Suprapubic skin (tissue), 4 donors: ENCODE measurements around the gene SYT8. TPM values are rescaled to one million over a fixed set of nuclear protein-coding genes. Genes with fewer than 3 reads are reported as not detected.

Experiments
- DNase-seq, 2 donors: peaks; one replicate each; pipeline ENCODE4 v3.0.0-alpha.2; 2019; ENCODE audit warnings: low spot score in 2 of 2
- H3K27ac ChIP-seq: fragments of 200-600 bp; sonication (generic); one replicate; pipeline ENCODE4 v1.5.1; 2019
- H3K27me3 ChIP-seq: fragments of 200-600 bp; sonication (generic); one replicate; pipeline ENCODE4 v1.5.1; 2019
- H3K36me3 ChIP-seq: fragments of 200-600 bp; sonication (generic); one replicate; pipeline ENCODE4 v1.5.1; 2019
- H3K4me1 ChIP-seq: fragments of 200-600 bp; sonication (generic); one replicate; pipeline ENCODE4 v1.5.1; 2019
- H3K4me3 ChIP-seq: fragments of 200-600 bp; sonication (generic); one replicate; pipeline ENCODE4 v1.5.1; 2019; ENCODE audit warnings: mild to moderate bottlenecking
- H3K9me3 ChIP-seq: fragments of 200-600 bp; sonication (generic); one replicate; pipeline ENCODE4 v1.5.1; 2019
- EP300 ChIP-seq: sonication (generic); formaldehyde crosslinking; IDR thresholded peaks from one replicate; pipeline ENCODE4 v1.6.1; 2017; ENCODE audit warnings: antibody characterized with exemption
- POLR2A ChIP-seq, 2 donors: fragments of 450-650 bp; IDR thresholded peaks; one replicate each; pipeline ENCODE4 v1.6.1; 2017; ENCODE audit warnings: antibody characterized with exemption in 2 of 2, mild to moderate bottlenecking in 2 of 2, moderate library complexity in 2 of 2
- POLR2AphosphoS5 ChIP-seq, 3 donors: sonication (generic); formaldehyde crosslinking; IDR thresholded peaks; one replicate each; pipeline ENCODE4 v1.6.1; 2017; ENCODE audit warnings: antibody characterized with exemption in 3 of 3
- WGBS: methylation state at CpG from one replicate; pipeline ENCODE4 v1.1.5; 2018; 5-methylcytosine and 5-hydroxymethylcytosine counted together
- total RNA-seq, 4 donors: library from RNA; depleted of rRNA; stranded (reverse); fragments of >200 nt; gene quantifications; one replicate each; pipeline ENCODE4 v1.1.0, GENCODE V29; 2016
- TF ChIP-seq, protein P1 (sequence below), 2 donors: fragments of 200-600 bp in 1 of 2; fragments of 450-650 bp in 1 of 2; sonication (generic) in 1 of 2; IDR thresholded peaks; one replicate each; pipeline ENCODE4 v1.5.1; 2016 to 2019; ENCODE audit warnings: antibody characterized with exemption in 2 of 2, mild to moderate bottlenecking in 1 of 2, moderate library complexity in 1 of 2

SYT8 gene
- total RNA-seq, 4 donors from 2014 or later = 141 to 280 (median 193) TPM

DNA sequence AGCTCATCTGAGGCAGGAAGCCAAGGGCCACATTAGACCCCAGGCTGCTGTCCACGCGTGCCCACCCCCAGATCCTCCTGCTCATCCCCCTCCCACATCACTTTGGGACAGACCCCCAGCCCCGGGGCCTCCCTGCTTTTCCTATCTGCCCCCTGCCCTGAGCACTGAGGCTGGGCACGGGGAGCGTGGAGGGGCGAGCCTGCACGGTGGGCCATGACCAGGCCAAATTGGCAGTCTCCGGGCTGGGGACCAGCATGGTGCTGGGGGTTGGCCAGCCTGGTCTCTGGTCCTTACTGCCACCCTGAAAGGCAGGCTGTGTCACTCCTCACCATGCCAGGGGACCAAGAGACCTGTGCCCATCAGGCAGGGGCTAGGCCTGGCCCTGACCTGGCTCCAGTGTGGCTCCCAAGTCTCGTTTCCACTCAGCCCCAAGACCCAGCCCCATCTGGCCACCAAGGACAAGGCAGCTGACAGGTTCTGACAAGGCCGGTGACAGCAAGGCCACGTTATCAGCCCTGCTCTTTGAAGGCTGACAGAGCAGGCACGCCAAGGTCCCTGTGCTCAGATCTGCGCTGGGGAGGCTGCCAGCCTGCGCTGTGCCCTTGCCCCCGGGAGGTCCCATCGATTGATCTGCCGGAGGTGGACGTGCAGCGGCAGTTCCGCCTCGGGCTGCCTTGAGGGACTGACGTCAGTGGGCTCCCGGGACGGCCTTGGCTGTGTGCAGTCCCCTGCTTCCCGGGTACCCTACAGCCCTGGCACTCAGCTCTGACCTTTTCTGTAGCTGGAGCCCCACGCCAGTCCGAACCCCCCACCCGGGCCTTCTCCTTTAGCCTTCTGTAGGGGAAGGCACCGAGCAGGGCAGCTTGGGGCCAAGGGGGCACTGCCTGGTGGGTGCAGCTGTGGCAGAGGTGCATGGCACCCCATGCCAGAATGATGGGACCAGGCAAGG lies 7.6 kb downstream of the SYT8 start:
- Histone ChIP-seq H3K4me3 (no peak overlapping the region), H3K9me3 (no peaks in the 10 kb centered on the region), H3K27me3 (no peaks in the 10 kb centered on the region), H3K4me1 (peaks cover 58% of the 10 kb centered on the region), H3K36me3 (no peaks in the 10 kb centered on the region), H3K27ac (peak overlapping the region; percentile 53)
- no peak for DNase-seq
- no peak for TF ChIP-seq EP300
- TF ChIP-seq POLR2A (IDR thresholded peaks at IDR 0.05) = no peak
- TF ChIP-seq, protein P1, sequence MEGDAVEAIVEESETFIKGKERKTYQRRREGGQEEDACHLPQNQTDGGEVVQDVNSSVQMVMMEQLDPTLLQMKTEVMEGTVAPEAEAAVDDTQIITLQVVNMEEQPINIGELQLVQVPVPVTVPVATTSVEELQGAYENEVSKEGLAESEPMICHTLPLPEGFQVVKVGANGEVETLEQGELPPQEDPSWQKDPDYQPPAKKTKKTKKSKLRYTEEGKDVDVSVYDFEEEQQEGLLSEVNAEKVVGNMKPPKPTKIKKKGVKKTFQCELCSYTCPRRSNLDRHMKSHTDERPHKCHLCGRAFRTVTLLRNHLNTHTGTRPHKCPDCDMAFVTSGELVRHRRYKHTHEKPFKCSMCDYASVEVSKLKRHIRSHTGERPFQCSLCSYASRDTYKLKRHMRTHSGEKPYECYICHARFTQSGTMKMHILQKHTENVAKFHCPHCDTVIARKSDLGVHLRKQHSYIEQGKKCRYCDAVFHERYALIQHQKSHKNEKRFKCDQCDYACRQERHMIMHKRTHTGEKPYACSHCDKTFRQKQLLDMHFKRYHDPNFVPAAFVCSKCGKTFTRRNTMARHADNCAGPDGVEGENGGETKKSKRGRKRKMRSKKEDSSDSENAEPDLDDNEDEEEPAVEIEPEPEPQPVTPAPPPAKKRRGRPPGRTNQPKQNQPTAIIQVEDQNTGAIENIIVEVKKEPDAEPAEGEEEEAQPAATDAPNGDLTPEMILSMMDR (IDR thresholded peaks at IDR 0.05) = no peak
- no peak for TF ChIP-seq POLR2AphosphoS5 (IDR thresholded peaks at IDR 0.05)
- 70% methylated on average over 4 of the region's 29 CpGs for WGBS

DNA sequence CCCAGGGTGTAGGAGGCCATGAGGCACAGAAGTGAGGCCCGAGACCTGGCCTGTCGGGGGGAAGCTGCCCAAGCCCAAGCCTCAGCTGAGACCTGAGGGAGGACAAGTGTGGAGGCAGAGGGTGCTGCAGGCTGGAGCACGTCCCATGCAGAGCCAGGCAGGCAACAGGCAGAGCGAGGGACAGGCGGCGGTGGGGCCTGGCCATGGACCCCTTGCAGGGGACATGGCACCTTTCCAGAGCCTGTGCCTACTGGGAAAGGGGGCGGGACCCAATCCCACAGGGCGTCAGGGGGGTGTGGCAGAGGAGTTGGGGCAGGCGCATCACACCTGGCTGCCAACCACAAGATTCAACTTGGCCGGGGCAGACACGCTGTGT lies 8.3 kb downstream of the SYT8 start:
- Histone ChIP-seq H3K27ac (peak overlapping the region; percentile 53), H3K27me3 (no peaks in the 10 kb centered on the region), H3K9me3 (no peaks in the 10 kb centered on the region), H3K36me3 (no peaks in the 10 kb centered on the region), H3K4me3 (no peak overlapping the region), H3K4me1 (peaks cover 52% of the 10 kb centered on the region)
- WGBS = 65% methylated on average over 10 of the region's 11 CpGs
- TF ChIP-seq POLR2AphosphoS5 (IDR thresholded peaks at IDR 0.05) (no peak), POLR2A (IDR thresholded peaks at IDR 0.05) (no peak), EP300 (no peak)
- TF ChIP-seq, protein P1 (IDR thresholded peaks at IDR 0.05) = no peak
- DNase-seq = no peak

DNA sequence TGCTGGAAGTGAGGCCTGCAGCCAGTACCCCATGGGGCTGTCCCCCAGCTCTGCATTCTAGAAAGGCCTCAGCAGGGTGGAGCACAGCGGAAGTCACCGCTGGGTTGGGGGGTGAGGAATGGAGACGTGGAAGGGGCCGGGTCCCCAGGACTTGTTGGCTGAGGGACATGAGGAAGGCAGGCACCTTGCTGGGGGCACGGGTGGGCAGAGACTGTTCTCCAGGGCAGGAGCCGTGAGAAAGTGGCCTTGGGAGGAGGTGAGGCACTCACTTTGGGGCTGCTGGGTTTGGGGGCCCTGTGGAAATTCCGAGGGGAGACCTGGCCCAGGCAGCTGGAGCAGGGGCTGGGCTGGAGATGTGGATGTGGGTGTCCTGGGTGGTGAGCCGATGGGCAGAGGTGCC lies 9.0 kb downstream of the SYT8 start:
- Histone ChIP-seq H3K27me3 (no peaks in the 10 kb centered on the region), H3K36me3 (no peaks in the 10 kb centered on the region), H3K9me3 (no peaks in the 10 kb centered on the region), H3K4me3 (no peak overlapping the region), H3K4me1 (peaks cover 45% of the 10 kb centered on the region), H3K27ac (no peak overlapping the region)
- WGBS = 91% methylated on average over 8 of the region's 8 CpGs
- TF ChIP-seq POLR2AphosphoS5 (IDR thresholded peaks at IDR 0.05) (no peak), EP300 (no peak), POLR2A (IDR thresholded peaks at IDR 0.05) (no peak)
- TF ChIP-seq, protein P1 (IDR thresholded peaks at IDR 0.05) = no peak
- DNase-seq = no peak

DNA sequence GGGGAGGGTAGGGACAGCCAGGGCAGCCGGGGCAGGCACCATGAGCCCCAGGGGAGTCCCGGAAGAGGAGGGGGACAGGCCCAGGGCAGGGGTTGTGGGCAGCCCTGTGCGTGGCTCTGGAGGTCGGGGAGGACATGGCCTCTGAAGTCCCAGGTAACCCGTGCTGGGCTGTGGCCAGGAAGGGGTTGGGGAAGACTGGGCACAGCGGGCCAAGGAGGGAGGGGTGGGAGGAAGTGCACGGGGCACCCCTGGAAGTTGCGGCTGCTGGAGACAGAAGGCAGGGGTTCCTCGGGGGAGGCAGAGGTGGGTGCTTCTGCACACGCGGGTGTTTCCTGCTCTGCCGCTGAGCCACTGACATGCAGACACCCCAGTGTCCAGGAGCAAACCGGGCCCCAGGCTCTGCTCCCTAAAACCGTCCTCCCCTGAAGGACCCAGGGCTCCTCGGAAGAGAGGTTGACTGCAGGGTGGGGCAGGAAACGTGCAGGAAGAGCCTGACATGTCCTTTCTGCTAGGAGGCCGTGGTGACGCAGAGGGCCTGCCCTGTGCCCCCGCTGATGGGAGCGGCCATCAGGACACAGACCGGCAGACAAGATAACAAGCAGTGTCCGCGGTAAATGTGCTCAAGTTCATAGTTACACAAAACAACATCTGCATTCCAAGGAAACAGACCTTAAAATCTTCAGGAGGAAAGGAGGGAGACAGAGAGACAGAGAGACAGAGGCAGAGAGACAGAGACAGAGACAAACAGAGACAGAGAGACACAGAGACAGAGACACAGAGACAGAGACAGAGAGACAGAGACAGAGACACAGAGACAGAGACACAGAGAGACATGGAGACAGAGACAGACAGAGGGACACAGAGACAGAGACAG lies 9.7 kb downstream of the SYT8 start:
- no peak overlapping the region for H3K27ac ChIP-seq
- no peak overlapping the region for H3K4me3 ChIP-seq
- H3K9me3 ChIP-seq = no peaks in the 10 kb centered on the region
- H3K4me1 ChIP-seq = peaks cover 39% of the 10 kb centered on the region
- DNase-seq = no peak
- no peaks in the 10 kb centered on the region for H3K36me3 ChIP-seq
- TF ChIP-seq POLR2AphosphoS5 (IDR thresholded peaks at IDR 0.05) (no peak), POLR2A (IDR thresholded peaks at IDR 0.05) (no peak), EP300 (no peak)
- TF ChIP-seq, protein P1 (IDR thresholded peaks at IDR 0.05) = no peak
- WGBS = 47% methylated on average over 16 of the region's 23 CpGs
- H3K27me3 ChIP-seq = no peaks in the 10 kb centered on the region

DNA sequence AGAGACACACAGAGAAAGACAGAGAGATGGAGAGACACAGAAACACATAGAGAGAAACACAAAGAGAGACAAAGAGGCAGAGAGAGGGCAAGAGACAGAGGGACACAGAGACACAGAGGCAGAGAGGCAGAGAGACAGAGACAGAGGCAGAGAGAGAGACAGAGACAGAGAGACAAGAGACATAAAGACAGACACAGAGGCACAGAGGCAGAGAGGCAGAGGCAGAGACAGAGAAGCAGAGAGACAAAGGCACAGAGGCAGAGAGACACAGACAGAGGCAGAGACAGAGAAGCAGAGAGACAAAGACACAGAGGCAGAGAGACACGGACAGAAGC lies 10.3 kb downstream of the SYT8 start:
- Histone ChIP-seq H3K27ac (no peak overlapping the region), H3K4me1 (peaks cover 33% of the 10 kb centered on the region), H3K27me3 (no peaks in the 10 kb centered on the region), H3K4me3 (no peak overlapping the region), H3K36me3 (no peaks in the 10 kb centered on the region), H3K9me3 (no peaks in the 10 kb centered on the region)
- TF ChIP-seq POLR2AphosphoS5 (IDR thresholded peaks at IDR 0.05) (no peak), EP300 (no peak), POLR2A (IDR thresholded peaks at IDR 0.05) (no peak)
- TF ChIP-seq, protein P1 (IDR thresholded peaks at IDR 0.05) = no peak
- 84% methylated on average over 1 of the region's 1 CpG for whole genome bisulfite sequencing
- DNase-seq = no peak
